RKO (cell line): ENCODE data around the gene GDPD2.
"Not testable (repeated sequence)": the region's sequence is repeated elsewhere in the genome, so short reads cannot be mapped to it uniquely, and the experiment has no call there.

Experiments used
- DNase-seq: peaks from one replicate; pipeline ENCODE4 v3.0.0-alpha.2; 2016; ENCODE audit warnings: low spot score

The GDPD2 gene, protein sequence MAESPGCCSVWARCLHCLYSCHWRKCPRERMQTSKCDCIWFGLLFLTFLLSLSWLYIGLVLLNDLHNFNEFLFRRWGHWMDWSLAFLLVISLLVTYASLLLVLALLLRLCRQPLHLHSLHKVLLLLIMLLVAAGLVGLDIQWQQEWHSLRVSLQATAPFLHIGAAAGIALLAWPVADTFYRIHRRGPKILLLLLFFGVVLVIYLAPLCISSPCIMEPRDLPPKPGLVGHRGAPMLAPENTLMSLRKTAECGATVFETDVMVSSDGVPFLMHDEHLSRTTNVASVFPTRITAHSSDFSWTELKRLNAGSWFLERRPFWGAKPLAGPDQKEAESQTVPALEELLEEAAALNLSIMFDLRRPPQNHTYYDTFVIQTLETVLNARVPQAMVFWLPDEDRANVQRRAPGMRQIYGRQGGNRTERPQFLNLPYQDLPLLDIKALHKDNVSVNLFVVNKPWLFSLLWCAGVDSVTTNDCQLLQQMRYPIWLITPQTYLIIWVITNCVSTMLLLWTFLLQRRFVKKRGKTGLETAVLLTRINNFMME

GRCh38 chrX:70422851-70423341 is at the start of gene GDPD2:
TSS of gene GDPD2 (plus strand) at chrX:70423314. CDS start at chrX:70424985, 1,671 bp downstream.
- peak; percentile 30 for DNase-seq

GRCh38 chrX:70386235-70386634 is 36.9 kb upstream of the GDPD2 start:
- no peak for DNase-seq

GRCh38 chrX:70398899-70399298 is 24.2 kb upstream of the GDPD2 start:
- DNase-seq = no peak

GRCh38 chrX:70400181-70400580 is 22.9 kb upstream of the GDPD2 start:
- not testable (repeated sequence) for DNase-seq

DNA sequence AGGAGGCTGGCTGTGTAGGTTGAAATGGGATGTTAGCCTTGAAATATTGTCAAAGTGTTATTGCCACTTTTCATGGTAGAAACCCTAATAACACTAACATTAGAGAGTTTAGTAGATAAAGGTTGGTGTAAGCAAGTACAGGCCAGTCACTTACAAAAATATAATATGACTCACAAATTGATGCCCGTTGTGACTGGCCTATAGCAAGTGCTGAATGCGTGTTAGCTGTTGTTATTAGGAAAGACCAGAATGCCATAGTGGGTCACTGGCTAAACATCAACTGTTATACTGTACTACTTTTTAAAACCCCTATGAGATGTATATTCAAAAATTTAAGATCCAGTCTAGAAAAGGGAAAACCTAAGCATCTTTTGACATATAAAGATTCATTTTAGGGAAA is 20.4 kb upstream of the GDPD2 start:
- DNase-seq = no peak

- no peak for DNase-seq
Observed at GRCh38 chrX:70405003-70405402, 18.1 kb upstream of the GDPD2 start.

DNA sequence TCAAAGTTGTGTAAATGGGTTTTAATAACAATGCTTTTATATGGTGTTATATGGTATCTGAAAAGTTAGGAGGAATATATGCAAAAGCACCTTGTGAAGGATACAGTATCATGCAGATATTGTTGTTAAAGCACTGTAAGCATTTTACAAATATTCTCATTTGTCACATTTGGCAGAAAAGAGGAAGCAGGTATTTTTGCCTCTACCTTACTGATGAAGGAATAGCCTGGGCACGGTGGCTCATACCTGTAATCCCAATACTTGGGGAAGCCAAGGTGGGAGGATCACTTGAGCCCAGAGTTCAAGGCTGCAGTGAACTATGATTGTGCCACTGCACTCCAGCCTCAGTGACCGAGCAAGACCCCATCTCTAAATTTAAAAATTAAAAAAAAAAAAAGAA is 12.2 kb upstream of the GDPD2 start:
- no peak for DNase-seq

DNA sequence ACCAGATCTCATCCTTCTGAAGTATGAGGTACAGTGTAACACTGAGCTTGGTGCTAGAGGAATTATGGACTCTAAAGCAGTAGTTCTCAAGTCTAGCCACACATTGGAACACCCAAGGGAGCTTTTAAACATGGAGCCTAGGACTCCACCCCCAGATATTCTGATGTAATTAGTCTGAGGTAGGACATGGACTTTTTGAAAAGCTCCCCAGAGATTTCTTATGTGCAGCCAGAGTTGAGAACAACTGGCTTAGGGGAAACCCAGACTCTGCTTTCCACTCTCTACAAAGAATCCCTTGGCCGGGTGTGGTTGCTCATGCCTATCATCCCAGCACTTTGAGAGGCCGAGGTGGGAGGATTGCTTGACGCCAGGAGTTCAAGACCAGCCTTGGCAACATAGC is 11.6 kb upstream of the GDPD2 start:
- no peak for DNase-seq

- no peak for DNase-seq
Observed at GRCh38 chrX:70421618-70422017, 1.5 kb upstream of the GDPD2 start.

DNA sequence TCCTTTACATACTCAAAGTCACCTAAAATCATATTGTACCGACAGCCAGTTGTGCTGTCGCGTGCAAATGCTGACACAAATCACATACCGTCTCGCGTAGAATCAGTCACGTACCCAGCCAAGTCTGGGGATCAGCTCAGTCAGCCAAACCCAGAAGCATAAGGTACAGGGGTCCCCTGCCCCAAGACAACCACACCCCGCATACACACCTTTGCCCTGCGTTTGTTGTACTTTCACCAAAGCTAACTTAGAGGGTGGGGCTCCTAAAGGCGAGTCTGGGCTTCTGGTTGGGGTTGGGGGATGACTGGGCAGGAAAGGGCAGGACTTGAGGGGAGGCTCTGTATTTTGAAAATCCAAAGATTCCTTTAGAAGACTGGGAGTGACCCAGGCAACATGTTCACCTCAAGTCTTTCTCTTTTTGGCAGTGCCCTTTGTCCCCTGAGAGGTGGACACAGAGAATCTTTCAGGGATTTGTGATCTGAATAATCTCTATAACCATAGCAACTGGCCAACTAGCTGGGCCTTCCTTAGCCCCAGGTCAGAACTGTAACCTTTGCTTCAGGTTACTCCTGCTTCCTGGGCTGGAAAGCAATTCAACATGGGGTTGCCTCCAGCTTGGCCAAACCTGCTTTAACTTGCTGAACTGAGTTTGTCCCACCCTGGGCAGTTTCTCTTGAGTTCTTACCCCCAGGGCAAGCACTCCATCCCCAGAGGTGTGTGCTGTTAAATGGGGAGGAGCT is 992 bp downstream of the GDPD2 start:
- no peak for DNase-seq

GRCh38 chrX:70424801-70425200 is 1.7 kb downstream of the GDPD2 start:
- no peak for DNase-seq

- DNase-seq = no peak
Observed at GRCh38 chrX:70426286-70427278, 3.5 kb downstream of the GDPD2 start.

DNA sequence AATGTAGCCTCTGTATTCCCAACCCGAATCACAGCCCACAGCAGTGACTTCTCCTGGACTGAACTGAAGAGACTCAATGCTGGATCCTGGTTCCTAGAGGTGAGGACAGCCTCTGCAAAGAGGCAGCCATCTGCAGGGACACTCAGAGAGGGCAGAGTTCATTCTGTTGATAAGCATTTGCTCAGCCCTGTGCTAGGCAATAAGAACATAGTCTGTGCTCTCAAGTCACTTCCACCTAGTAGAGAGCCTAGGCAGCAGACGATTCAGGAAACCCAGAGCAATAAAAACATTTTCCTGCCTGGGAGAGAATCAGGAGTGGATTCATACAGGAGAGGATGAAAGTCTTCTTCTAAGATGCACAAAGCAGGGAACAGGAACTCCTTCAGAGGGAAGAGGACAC is 4.3 kb downstream of the GDPD2 start:
- DNase-seq = no peak

DNA sequence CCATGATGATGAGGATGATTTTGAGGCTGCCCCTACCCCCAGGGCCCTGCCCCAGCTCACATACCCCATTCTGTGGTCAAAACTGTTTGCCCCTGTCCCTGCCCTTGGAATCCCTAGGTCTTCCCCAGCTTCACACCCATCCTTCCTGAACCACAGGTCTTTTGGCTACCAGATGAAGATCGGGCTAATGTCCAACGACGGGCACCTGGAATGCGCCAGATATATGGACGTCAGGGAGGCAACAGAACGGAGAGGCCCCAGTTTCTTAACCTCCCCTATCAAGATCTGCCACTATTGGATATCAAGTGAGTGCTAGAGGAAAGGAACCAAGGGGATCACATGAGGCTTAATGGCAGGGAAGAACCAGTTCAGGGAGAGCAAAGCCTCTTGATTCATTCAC is 6.6 kb downstream of the GDPD2 start:
- DNase-seq = no peak

DNA sequence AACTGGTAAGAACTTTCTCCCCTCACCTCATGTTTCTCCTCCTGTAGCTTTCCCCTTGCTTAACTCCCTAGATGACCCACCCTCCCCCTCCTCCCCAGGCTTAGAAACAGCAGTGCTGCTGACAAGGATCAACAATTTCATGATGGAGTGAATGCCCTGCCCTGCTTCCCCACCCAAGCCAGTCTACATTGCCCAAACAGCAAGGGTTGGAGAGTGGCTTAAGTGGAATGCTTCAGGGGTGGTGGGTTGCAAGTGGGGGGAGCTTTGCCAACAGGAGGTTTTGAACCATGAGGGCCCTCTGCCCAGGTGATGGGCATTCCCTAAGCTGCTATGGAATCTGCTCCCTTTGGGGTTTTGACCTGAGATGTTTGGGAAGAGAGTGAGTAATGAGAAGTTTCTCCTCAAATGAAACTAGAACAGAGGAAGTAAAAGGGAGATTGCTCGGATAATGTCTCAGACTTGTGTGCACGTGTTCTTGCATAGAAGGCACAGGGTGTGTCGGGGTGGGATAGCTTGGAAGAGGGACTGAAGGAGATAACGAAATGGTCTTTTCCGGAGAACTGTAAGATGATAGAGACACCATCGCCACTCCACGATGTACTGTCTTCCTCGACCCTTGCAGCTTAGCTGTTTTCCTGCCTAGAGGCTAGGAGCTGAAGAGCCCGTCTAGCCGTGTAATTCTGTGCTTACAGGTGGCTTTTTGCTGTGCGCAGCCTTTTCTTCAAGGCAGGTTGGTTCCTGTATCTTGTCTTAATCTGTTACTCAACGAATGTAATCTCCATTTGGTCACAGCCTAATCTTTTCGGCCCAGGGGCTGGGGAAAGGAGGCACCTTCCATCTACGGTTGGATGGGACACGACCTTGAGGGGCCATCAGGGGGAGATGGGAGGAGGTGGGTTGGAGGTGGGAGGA is 10.1 kb downstream of the GDPD2 start:
- no peak for DNase-seq

- peak; percentile 78 for DNase-seq
Observed at GRCh38 chrX:70433848-70434351, 10.8 kb downstream of the GDPD2 start.

DNA sequence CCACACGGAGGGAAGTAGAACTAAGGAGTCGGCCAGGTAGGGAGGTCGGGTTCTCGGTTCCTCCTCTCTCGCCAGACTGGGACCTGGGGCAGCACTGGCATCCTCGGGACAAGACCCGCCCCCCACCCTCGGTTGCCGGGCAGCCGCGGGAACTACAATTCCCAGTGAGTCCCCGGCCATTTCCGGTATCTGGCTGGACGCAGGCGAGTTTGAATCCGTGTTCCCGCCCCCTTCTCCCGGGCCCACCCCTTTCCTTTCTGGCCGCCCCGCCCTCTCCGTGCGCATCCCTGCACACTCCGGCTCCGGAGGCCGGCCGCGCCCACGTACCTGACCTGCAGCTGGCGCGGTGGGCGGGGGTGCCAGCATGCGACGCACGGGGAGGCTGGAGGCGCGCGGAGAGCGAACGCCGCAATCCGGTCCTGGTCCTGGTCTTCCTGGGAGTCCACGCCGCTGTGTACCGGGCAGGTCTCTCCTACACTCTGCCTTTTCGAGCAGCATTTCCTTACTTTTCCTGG is 11.3 kb downstream of the GDPD2 start:
- DNase-seq = peak; percentile 88

DNA sequence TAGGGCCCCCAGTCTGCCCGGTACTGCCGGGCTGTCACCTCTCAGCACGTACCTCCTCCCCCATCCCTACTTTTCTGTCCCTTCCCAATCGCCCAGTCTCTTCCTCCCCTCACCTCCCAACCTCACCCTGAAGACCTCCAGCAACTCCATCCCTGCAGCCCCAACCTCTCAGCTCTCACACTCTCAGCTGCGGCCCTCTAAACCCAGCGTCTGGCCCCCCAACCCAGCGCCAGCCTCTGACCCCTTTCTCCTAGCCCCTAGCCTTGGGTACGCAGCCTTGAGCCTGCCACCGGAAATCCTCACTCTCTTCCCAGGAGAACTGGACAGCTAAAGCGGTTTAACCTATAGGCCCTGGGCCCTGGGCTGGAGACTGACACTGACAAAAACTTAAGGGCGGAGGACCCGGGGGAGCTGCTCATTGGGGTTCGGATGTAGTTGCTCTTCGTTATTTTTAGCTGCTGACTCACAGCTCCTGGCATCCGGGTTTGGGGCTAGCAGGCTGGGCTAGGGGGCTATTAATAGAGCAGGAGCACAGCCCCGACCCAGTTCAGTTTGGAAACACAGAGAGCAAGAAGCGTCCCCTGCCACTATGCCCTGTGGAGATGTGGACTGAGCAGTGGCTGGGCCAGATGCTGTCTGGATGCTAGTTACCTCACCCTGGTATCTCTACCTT is 11.9 kb downstream of the GDPD2 start:
- DNase-seq = peak; percentile 52

DNA sequence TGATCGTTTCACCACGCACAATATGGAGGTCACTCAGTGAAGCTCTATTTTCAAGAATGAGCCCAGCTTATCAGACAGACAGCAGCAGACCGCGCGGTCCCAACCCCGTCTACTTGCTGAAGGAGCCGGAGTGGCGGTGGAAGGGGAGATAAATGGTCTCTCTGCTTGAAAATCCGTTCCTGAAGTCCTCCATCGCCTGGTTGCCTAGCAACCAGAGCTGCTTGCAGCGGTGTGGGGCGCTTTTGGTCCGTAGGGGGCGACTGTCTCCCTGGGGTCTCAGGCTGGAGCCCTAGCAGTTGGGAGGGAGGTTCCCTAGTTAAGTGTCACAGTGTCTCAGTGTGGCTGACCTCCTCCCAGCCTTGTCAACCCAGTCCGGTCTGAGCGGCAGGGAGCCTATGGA is 13.2 kb downstream of the GDPD2 start:
- no peak for DNase-seq

GRCh38 chrX:70437011-70437410 is 13.9 kb downstream of the GDPD2 start:
- no peak for DNase-seq
